Stimulated activated CD8-positive, alpha-beta memory T cell treated with anti-CD3 and anti-CD28 coated beads, Interleukin-15, amount 100 ng/mL, for 4 hours (primary cell): ENCODE results near the gene OLFM1.

ENCODE experiments used
- DNase-seq, 2 donors: peaks; one replicate each; pipeline ENCODE4 v3.0.0-alpha.2; 2020; ENCODE audit warnings: low read depth in 2 of 2

Gene OLFM1

GRCh38 chr9:135087489-135087792, at the start of gene OLFM1:
TSS of gene OLFM1 (plus strand) at chr9:135087668. CDS start at chr9:135087990, 322 bp downstream.
- DNase-seq = no peak

- no peak for DNase-seq
These were observed 49.1 kb upstream of the OLFM1 start for GRCh38 chr9:135038331-135038730.

GRCh38 chr9:135038826-135039225, 48.6 kb upstream of the OLFM1 start:
- DNase-seq = no peak

- DNase-seq = no peak
These were observed 48.1 kb upstream of the OLFM1 start for GRCh38 chr9:135039266-135039870.

GRCh38 chr9:135039916-135040645, 47.4 kb upstream of the OLFM1 start:
- no peak for DNase-seq

- DNase-seq = no peak
These were observed 46.6 kb upstream of the OLFM1 start for GRCh38 chr9:135040892-135041291.

GRCh38 chr9:135043345-135043744, 44.1 kb upstream of the OLFM1 start:
- no peak for DNase-seq

GRCh38 chr9:135045264-135045927, 42.1 kb upstream of the OLFM1 start:
- no peak for DNase-seq

- DNase-seq = no peak
These were observed 41.3 kb upstream of the OLFM1 start for GRCh38 chr9:135045928-135046738.

GRCh38 chr9:135046739-135047350, 40.6 kb upstream of the OLFM1 start:
- DNase-seq = no peak

GRCh38 chr9:135047521-135047920, 39.9 kb upstream of the OLFM1 start:
- DNase-seq = no peak

- DNase-seq = no peak
These were observed 39.3 kb upstream of the OLFM1 start for GRCh38 chr9:135048046-135048757.

GRCh38 chr9:135048758-135049444, 38.6 kb upstream of the OLFM1 start:
- no peak for DNase-seq

- no peak for DNase-seq
These were observed 38.0 kb upstream of the OLFM1 start for GRCh38 chr9:135049460-135049859.

- no peak for DNase-seq
These were observed 37.1 kb upstream of the OLFM1 start for GRCh38 chr9:135050072-135050990.

- no peak for DNase-seq
These were observed 36.0 kb upstream of the OLFM1 start for GRCh38 chr9:135051316-135052038.

GRCh38 chr9:135053133-135053532, 34.3 kb upstream of the OLFM1 start:
- DNase-seq = no peak

GRCh38 chr9:135055181-135055580, 32.3 kb upstream of the OLFM1 start:
- DNase-seq = no peak

- no peak for DNase-seq
These were observed 30.9 kb upstream of the OLFM1 start for GRCh38 chr9:135056541-135056940.
